AG09319 (cell line): ENCODE results near the gene IER2.
"Not testable (repeated sequence)": the region's sequence is repeated elsewhere in the genome, so short reads cannot be mapped to it uniquely, and the experiment has no call there.

Experiments
- DNase-seq: peaks from one replicate; pipeline ENCODE4 v3.0.0-alpha.2; 2010; ENCODE audit warnings: low read depth; ENCODE audit errors: extremely low read depth
- TF ChIP-seq, protein P1 (sequence below): IDR thresholded peaks from 2 replicates; pipeline ENCODE4 v1.5.1; 2011; ENCODE audit warnings: low read depth, mild to moderate bottlenecking, inconsistent platforms, low read length, moderate library complexity

The IER2 gene

DNA sequence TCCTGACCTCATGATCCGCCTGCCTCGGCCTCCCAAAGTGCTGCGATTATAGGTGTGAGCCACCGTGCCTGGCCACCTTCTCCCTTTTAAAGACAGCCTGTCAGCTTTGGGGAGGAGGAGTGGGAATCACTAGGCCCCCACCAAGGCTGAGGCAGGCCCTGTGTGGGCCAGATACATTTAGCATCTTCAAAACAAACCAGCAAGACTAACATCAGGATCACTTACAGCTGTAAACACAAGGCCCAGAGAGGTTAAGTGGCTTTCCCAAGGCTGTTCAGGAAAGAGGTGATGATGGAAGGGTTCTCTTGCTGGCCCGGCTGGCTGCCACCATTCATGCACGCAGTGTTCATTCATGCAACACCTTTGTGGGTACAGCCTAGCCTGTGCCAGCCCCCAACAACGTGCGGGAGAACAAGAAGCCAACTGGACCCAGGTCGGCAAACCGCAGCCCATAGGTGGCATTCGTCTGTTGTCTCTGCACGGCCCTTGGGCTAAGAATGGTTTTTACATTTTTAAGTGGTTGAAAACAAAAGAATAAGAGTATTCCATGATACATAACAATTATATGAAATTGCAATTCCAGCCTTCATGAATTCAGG is 23.0 kb downstream of the IER2 start:
- TF ChIP-seq, protein P1, sequence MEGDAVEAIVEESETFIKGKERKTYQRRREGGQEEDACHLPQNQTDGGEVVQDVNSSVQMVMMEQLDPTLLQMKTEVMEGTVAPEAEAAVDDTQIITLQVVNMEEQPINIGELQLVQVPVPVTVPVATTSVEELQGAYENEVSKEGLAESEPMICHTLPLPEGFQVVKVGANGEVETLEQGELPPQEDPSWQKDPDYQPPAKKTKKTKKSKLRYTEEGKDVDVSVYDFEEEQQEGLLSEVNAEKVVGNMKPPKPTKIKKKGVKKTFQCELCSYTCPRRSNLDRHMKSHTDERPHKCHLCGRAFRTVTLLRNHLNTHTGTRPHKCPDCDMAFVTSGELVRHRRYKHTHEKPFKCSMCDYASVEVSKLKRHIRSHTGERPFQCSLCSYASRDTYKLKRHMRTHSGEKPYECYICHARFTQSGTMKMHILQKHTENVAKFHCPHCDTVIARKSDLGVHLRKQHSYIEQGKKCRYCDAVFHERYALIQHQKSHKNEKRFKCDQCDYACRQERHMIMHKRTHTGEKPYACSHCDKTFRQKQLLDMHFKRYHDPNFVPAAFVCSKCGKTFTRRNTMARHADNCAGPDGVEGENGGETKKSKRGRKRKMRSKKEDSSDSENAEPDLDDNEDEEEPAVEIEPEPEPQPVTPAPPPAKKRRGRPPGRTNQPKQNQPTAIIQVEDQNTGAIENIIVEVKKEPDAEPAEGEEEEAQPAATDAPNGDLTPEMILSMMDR = no peak
- DNase-seq = no peak

DNA sequence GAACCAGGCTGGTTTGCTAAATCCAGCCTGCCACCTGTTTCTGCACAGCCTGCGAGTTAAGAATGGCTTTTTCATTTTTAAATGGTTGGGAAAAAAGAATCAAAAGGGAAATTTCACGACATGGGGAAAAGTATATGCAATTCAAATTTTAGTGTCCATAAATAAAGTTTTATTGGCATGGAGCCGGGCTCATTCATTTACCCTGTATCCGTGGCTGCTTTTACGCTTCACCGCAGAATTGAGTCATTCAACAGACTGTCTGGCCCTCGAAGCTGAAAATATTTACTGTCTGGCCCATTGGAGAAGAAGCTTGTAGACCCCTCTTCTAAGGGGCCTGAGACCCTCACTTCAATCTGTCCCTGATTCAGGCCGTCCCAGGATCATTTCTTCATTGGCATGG is 26.1 kb downstream of the IER2 start:
- TF ChIP-seq, protein P1 = no peak
- no peak for DNase-seq

DNA sequence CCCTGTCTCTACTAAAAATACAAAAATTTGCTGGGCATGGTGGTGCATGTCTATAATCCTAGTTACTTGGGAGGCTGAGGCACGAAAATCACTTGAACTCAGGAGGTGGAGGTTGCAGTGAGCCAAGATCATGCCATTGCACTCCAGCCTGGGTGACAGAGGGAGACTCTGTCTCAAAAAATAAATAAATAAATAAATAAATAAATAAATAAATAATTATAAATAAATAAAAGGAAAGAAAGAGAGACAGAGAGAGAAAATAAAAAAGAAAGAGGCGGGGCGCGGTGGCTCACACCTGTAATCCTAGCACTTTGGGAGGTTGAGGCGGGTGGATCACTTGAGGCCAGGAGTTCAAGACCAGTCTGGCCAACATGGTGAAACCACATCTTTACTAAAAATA is 27.4 kb downstream of the IER2 start:
- DNase-seq = not testable (repeated sequence)

DNA sequence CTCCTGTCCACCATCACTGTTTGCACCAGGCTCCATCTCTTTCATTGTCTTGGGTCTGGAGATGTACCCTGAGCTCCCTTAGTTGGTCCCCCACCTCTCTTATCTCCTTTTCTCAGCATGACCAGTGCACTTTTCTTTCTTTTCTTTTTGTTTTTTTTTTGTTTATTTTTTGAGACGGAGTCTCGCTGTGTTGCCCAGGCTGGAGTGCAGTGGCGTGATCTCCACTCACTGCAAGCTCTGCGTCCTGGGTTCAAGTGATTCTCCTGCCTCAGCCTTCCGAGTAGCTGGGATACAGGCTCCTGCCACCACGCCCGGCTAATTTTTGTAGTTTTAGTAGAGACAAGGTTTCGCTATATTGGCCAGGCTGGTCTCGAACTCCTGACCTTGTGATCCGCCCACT is 28.1 kb downstream of the IER2 start:
- not testable (repeated sequence) for DNase-seq

- no peak for DNase-seq
- TF ChIP-seq, protein P1 = no peak
Measured at GRCh38 chr19:13181747-13182388, 31.7 kb downstream of the IER2 start.

DNA sequence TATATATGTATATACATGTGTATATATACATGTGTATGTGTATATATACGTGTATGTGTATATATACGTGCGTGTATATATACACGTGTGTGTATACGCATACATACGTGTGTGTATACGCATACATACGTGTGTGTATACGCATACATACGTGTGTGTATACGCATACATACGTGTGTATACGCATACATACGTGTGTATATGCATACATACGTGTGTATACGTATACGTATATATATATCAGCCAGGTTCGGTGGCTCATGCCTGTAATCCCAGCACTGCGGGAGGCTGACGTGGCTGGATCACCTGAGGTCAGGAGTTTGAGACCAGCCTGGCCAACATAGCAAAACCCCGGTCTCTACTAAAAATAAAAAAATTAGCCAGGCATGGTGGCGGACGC is 34.7 kb downstream of the IER2 start:
- DNase-seq = not testable (repeated sequence)

DNA sequence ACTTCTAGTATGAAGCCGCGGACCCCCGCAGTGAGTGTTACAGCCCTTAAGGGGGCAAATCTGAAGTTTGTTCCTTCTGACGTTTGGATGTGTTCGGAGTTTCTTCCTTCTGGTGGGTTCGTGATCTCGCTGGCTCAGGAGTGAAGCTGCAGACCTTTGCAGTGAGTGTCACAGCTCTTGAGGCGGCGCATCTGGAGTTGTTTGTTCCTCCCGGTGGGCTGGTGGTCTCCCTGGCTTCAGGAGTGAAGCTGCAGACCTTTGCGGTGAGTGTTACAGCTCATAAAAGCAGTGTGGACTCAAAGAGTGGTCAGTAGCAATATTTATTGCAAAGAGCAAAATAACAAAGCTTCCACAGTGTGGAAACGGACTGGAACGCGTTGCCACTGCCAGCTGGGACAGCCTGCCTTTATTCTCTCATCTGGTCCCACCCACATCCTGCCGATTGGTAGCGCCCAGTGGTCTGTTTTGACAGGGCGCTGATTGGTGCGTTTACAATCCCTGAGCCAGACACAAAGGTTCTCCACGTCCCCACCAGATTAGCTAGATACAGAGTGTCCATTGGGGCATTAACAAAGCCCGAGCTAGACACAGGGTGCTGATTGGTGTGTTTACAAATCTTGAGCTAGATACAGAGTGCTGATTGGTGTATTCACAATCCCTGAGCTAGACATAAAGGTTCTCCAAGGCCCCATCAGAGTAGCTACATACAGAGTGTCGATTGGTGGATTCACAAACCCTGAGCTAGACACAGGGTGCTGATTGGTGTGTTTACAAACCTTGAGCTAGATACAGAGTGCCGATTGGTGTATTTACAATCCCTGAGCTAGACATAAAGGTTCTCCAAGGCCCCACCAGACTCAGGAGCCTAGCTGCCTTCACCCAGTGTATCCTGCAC is 35.8 kb downstream of the IER2 start:
- DNase-seq = not testable (repeated sequence)

GRCh38 chr19:13186688-13187087 is 36.5 kb downstream of the IER2 start:
- DNase-seq = not testable (repeated sequence)

DNA sequence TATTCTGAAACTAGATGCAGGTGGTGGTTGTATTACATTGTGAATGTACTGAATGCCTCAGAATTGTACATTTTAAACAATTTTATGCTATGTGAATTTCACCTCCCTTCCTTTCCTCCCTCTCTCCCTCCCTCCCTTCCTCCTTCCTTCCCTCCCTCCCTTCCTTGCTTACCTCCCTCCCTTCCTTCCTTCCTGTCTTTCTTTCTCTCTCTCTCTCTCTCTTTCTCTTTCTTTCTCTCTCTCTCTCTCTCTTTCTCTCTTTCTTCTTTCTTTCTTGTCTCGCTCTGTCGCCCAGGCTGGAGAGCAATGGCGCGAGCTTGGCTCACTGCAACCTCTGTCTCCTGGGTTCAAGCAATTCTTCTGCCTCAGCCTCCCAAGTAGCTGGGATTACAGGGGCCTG is 37.2 kb downstream of the IER2 start:
- TF ChIP-seq, protein P1 = no peak
- no peak for DNase-seq

DNA sequence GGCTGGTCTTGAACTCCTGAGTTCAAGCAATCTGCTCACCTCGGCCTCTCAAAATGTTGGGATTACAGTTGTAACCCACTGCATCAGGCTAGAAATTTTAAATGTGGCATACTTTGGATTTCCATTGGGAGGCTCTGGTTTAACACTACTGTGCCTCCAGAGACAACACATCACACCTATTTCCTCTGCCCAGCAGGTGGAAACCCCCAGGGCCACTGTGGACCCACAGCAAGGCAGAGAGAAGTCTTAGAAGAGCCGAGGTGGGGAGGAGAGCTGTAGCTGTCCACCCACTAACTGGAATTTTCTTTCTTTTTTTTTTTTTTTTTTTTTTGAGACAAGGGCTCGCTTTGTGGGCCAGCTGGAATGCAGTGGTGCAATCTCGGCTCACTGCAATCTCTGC is 39.4 kb downstream of the IER2 start:
- TF ChIP-seq, protein P1 = no peak
- DNase-seq = no peak
